ENCODE results near the gene LCP2.

GRCh38 chr5:170280011-170280493 lies 17.5 kb downstream of the LCP2 start:
- TF ChIP-seq CTCF (IDR thresholded peaks at IDR 0.05) (no peak), EZH2 (IDR thresholded peaks at IDR 0.05; ENCODE audit: borderline replicate concordance, insufficient read depth, low read depth, low read length, poor library complexity, severe bottlenecking) (no peak)

All from B cell (primary cell).